ENCODE measurements around the gene DLG2.

DLG2 gene

DNA sequence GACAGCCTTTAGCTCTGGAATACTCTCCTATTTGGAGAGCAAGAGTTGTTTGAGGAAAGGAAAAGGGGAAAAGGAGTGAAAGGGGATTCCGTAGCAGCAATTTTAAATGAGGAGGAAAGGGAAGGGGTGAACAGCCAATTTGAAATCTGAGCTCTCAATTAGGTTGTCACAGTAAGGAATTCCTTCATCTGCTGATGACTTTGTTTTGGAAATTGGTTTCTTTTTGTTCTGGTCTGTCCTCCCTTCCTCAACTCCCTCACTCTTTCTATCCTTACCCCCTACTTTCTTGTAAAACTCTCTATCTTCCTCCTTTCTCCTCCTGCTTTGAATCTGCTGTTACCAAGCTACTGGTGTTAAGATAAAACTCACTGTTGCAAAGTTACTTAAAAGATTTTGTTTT, 1155.6 kb downstream of the DLG2 start:
- DNase-seq (ENCODE audit: extremely low read depth, low read depth): no peak
- TF ChIP-seq, protein P1, sequence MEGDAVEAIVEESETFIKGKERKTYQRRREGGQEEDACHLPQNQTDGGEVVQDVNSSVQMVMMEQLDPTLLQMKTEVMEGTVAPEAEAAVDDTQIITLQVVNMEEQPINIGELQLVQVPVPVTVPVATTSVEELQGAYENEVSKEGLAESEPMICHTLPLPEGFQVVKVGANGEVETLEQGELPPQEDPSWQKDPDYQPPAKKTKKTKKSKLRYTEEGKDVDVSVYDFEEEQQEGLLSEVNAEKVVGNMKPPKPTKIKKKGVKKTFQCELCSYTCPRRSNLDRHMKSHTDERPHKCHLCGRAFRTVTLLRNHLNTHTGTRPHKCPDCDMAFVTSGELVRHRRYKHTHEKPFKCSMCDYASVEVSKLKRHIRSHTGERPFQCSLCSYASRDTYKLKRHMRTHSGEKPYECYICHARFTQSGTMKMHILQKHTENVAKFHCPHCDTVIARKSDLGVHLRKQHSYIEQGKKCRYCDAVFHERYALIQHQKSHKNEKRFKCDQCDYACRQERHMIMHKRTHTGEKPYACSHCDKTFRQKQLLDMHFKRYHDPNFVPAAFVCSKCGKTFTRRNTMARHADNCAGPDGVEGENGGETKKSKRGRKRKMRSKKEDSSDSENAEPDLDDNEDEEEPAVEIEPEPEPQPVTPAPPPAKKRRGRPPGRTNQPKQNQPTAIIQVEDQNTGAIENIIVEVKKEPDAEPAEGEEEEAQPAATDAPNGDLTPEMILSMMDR (IDR thresholded peaks at IDR 0.05; ENCODE audit: low read depth, low read length): no peak

DNA sequence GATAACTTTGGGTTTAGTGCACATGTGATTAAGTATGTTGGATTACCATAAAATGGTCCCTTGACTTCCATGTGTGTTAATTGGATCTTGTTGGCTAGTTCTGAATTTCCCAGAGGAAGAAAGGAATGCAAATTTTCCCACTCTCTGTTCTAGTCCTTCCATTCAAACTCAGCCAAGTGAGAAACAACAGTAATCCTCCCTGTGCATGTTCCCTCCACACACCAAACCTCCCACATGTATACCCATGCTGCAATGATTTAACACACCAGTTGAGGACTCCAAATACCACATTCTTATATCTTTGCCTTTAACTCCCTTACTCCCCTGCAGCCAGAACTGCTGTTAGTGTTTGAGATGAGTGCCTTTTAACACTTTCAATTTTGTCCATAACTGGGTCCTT, 1158.9 kb downstream of the DLG2 start:
- no peak for DNase-seq (ENCODE audit: extremely low read depth, low read depth)
- TF ChIP-seq, protein P1 (IDR thresholded peaks at IDR 0.05; ENCODE audit: low read depth, low read length): no peak

DNA sequence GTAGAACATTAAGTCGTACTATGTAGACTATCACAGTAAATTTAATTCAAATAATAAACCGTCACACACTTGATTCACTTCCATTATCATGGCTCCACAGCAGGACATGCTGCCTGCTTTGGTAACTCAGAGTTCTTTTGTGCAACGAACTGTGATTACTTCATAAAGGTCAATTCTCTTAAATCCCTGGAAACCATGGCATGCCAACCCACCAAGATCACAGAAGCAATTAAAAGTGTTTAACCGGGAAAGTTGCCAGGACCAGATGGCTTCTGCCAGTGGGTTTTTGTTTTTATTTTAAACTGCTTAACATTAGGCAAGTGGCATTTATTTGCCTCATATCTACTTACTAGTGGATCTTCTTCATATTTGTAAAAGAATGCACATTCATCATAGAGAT, 1162.1 kb downstream of the DLG2 start:
- no peak for DNase-seq (ENCODE audit: extremely low read depth, low read depth)
- TF ChIP-seq, protein P1 (IDR thresholded peaks at IDR 0.05; ENCODE audit: low read depth, low read length): no peak

DNA sequence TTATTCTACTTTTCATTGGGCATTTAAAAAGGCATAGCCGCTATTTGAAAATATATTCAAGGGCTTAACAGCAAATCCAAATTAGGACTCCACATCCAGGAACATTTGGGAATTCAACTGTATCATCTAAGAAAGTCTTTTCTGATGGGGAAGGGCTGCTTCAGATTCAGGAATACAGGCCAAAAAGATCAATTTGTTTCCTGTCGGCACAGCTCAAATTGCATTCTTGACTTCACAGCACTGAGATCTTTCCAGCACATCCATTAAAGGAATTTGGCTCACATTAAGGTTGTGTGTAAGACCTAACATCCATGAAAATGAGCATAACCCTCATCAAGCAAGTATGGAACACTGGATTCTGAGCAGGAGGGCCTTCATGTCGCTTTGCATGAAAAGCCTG, 1171.5 kb downstream of the DLG2 start:
- TF ChIP-seq, protein P1 (IDR thresholded peaks at IDR 0.05; ENCODE audit: low read depth, low read length): no peak
- no peak for DNase-seq (ENCODE audit: extremely low read depth, low read depth)

DNA sequence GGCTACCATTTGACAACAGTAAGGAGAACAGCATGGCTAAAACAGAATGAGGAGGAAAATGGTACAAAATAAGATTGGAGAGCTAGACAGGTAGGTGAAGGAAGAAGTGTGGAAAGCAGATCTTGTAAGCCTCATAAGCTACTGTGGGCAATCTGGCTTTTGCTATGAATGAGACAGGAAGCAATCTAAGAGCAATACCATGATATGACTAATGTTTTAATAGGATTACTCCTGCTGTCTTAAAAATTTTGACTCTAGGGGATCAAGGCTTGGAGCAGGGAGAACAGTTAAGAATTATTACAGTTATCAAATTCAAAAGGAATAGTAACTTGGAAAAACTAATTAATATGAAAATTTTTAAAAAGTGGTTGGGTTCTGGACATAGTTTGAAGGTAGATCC, 1174.9 kb downstream of the DLG2 start:
- DNase-seq (ENCODE audit: extremely low read depth, low read depth): no peak
- TF ChIP-seq, protein P1 (IDR thresholded peaks at IDR 0.05; ENCODE audit: low read depth, low read length): no peak

DNA sequence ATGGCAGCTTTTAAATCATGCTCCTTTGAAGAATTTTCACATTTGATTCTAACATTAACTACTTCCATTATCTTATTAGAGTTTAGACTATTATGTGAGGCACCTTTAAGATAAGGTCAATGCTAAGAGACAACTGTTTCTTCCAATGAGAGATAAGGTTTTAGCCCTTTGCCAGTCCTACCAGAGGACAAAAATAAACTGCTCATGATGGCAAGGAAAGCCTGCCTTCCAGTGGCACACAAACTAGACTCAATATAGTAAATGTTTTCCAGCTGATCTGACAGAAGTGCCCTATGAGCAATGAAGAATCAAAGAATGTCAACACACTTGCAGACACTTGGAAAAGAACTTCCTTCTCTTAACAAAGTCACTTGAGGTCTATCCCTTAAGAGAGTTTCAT, 1188.6 kb downstream of the DLG2 start:
- TF ChIP-seq, protein P1 (IDR thresholded peaks at IDR 0.05; ENCODE audit: low read depth, low read length): no peak
- no peak for DNase-seq (ENCODE audit: extremely low read depth, low read depth)

DNA sequence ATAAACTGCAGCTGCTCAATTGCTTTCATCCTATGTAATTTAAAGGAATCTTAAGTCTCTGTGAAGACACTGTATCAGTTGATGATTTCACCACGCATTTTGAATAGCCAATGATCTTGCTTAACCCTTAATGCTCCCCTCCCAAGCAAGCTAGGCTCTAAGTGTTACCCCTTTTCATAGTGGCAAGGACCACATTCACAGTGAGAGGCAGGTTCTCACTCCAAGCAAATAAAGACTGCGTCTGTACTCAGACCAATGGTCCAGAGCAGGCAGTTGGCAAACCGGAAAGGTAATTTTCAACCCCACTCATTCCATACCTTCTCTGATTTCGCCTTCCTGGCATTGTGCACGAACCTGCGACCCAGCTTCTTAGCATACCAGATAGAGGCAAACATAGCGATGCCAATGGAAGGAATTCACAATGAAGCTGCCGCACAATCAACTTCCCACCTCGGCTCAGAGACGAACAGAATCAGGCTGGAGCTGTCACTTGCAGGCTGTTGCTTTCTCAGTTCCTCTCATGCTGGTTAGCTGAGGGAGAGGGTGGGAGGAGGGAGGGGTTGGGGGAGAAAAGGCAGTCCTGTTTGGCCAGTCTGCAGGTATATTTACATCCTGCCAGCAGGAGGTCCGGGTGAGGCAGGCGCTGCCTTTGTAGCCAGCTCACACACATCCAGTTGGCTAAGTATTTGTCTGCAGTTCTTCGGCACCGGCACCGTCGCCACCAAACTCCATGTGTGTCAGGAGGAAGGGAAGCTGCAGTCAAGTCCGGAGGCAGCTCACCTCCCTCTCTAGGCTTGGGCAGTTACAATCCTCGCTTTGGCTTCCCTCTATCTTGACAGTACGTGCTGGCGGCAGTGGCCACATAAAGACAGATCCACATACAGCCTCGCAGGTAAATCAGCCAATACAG, 1189.8 kb downstream of the DLG2 start:
- DNase-seq (ENCODE audit: extremely low read depth, low read depth): no peak

More for the DNA sequence above, 1189.8 kb downstream of the DLG2 start:
- TF ChIP-seq, protein P1 (IDR thresholded peaks at IDR 0.05; ENCODE audit: low read depth, low read length): no peak
